Coronary artery (tissue), 2 donors: Measurements from ENCODE around the gene BRD1.

Source experiments
- DNase-seq: peaks from one replicate; pipeline ENCODE4 v3.0.0-alpha.2; 2017; ENCODE audit warnings: low spot score
- H3K27ac ChIP-seq, 2 donors: fragments of 200-600 bp; sonication (generic); one replicate each; pipeline ENCODE4 v1.5.1; 2016 to 2019
- H3K4me3 ChIP-seq: fragments of 200-600 bp; sonication (generic); 2 replicates; pipeline ENCODE4 v1.5.1; 2016; ENCODE audit warnings: mild to moderate bottlenecking, moderate library complexity
- TF ChIP-seq, protein P1 (sequence below): fragments of 200-600 bp; sonication (generic); IDR thresholded peaks from one replicate; pipeline ENCODE4 v1.5.1; 2019; ENCODE audit warnings: antibody characterized with exemption

BRD1 gene

DNA sequence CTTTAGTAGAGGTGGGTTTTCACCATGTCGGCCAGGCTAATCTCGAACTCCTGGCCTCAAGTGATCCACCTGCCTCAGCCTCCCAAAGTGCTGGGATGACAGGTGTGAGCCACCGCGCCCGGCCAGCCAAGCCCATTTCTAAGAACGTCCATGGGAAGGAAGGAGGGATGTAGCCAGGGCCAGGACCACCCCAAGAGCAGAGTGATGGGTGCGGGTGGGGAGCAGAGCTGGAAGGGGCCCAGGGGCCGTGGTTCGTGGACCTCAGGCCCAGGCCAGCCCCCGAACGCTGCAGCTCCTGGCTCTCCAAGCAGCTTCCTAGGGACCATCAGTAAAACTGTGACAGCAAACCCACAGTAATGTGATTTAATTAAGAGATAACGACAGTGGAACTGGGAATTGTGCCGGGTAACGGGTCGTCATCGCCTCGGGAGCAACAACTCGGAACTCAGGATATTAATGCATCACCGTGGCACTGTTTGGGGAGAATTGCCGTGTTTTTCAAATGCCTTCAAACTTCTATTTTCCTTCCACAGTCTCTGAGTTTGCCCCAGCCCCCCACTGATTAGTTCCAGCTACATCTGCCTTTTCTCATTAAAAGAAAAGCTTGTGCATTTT is 74.3 kb downstream of the BRD1 start:
- Histone ChIP-seq H3K27ac (no peak overlapping the region), H3K4me3 (no peak overlapping the region)
- TF ChIP-seq, protein P1, sequence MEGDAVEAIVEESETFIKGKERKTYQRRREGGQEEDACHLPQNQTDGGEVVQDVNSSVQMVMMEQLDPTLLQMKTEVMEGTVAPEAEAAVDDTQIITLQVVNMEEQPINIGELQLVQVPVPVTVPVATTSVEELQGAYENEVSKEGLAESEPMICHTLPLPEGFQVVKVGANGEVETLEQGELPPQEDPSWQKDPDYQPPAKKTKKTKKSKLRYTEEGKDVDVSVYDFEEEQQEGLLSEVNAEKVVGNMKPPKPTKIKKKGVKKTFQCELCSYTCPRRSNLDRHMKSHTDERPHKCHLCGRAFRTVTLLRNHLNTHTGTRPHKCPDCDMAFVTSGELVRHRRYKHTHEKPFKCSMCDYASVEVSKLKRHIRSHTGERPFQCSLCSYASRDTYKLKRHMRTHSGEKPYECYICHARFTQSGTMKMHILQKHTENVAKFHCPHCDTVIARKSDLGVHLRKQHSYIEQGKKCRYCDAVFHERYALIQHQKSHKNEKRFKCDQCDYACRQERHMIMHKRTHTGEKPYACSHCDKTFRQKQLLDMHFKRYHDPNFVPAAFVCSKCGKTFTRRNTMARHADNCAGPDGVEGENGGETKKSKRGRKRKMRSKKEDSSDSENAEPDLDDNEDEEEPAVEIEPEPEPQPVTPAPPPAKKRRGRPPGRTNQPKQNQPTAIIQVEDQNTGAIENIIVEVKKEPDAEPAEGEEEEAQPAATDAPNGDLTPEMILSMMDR = no peak
- peak; percentile 57 for DNase-seq

DNA sequence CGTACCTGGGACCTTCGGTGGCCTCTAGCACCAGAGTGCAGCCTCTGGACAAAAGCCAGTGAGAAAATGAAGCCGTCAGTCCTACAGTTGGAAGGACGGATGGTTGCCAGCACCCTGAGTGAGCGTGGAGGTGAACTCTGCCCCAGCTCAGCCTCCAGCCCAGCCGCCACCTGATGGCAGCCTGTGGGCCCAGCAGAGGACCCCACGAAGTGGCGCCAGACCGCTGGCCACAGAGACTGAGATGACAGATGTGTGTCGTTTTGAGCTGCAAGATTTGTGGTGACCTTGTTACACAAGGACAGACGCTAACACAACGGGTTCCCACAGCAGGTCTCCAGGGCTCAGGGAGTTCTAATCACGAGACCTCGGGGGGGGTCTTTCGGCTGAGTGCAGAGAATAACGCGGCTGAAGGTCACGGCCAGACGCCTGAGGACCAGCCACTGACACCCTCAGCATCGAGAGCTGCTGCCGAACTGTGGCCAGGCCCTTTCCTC is 75.0 kb downstream of the BRD1 start:
- TF ChIP-seq, protein P1 = no peak
- Histone ChIP-seq H3K4me3 (no peak overlapping the region), H3K27ac (no peak overlapping the region)
- peak; percentile 57 for DNase-seq

DNA sequence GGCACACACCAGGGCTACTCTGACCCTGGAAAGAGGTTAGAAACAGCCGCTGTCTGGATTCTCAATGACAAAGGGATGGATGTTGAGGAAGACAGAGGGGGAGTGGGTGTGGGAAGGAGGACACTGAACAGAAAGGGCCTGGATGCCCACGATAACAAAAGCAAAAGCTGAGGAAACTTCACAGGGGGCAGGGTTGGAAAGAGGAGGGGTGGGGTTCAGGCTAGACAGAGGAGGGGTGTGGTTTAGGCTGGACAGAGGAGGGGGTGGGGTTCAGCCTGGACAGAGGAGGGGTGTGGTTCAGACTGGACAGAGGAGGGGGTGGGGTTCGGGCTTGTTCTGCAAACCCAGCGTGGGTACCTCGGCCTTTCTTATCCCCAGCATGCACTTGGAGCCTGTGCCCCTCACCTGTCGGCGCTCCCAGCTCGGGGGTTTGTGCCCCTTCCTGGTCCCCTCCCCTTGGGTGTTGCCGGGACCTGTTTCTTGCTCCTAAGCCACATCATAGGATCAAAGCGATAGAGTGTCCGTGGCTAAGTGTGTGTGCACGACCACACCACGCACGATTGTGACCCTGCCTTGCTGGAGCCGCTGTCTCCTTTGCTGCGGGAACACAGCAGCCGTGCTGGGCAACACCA is 75.6 kb downstream of the BRD1 start:
- TF ChIP-seq, protein P1 = no peak
- peak; percentile 26 for DNase-seq
- H3K4me3 ChIP-seq = no peak overlapping the region
- no peak overlapping the region for H3K27ac ChIP-seq

DNA sequence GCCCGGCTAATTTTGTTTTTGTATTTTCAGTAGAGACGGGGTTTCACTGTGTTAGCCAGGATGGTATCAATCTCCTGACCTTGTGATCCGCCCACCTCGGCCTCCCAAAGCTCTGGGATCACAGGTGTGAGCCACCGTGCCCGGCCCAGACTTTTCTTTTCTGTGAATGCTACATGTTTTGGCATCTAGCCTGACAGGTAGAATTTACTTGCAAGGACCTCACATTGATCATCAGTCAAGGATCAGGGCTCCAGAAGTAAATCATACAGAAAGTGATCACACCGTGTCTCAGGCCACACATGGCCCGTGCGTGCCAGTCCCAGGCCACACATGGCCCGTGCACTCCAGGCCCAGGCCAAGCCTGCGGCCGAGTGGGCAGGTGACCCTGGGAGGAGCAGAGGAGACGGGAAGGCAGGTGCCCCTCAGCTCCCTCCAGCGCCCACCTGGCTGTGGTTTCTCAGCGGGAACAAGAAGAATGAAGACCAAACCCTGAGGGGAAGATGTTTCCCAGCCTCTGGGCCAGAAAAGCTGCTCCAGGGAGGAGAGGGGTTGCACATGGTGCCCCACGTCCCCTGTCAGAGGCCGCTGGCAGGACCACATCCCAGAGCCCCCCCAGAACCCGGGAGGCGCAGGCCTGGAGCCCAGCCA is 76.2 kb downstream of the BRD1 start:
- Histone ChIP-seq H3K4me3 (no peak overlapping the region), H3K27ac (no peak overlapping the region)
- TF ChIP-seq, protein P1 = no peak
- peak; percentile 59 for DNase-seq

DNA sequence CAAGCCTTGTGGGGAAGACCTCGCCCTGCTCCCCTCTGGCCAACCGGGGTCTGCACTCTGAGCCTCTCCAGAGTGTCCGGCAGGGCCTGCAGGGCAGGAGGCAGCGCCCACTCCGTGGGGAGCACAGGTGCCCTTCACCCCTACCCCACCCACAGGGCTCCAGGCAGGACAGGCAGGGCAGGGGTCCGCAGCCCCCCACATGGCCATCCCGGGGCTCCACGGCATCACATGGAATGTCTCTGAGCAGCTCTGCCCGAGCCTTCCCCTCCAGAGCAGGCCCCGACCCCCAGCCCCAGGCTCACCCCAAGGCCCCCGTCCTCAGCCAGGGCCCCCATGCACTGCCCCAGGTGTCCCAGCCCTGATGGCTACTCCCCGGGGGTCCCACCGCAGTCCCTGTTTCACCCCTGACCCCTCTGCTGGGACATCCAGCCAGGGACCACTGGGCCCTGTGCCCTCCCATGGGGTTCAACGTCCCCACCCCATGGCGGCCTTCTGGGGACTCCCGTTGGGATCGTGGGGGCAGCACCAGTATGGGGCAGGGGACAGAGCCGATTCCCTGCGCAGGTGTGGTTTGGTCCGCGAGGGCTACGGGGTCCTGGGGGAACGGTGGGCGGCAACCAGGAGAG is 77.7 kb downstream of the BRD1 start:
- Histone ChIP-seq H3K27ac (no peak overlapping the region), H3K4me3 (no peak overlapping the region)
- TF ChIP-seq, protein P1 = no peak
- peak; percentile 66 for DNase-seq

DNA sequence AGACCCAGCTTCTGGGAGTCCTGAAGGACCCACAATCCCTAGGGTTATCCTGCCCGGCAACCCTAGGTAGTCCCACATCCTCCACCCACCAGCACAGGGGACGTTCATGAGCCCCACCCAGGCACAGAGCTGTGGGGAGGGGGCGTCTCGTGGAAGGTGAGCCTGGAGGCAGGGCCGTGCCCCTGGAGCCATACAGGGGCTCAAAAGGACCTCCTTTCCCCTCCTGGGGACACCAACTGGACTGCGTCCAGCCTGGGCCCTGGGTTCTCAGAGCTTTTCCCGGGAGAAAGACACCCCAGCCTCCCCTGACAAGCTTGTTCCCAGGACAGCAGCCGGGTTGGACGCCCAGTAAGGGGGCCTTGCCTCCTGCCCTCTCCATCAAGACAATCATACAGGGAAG is 78.4 kb downstream of the BRD1 start:
- H3K4me3 ChIP-seq = no peak overlapping the region
- TF ChIP-seq, protein P1 = no peak
- DNase-seq = peak; percentile 61
- no peak overlapping the region for H3K27ac ChIP-seq
